ENCODE measurements around the gene DNPH1. TPM values are rescaled to one million over a fixed set of nuclear protein-coding genes. Genes with fewer than 3 reads are reported as not detected.

DNPH1 gene
- polyA plus RNA-seq, 1 donor from 2014 or later = 48.3 TPM

- Histone ChIP-seq H3K9ac (ENCODE audit: low read length) (peak overlapping the region; percentile 76), H3K9me2 (ENCODE audit: insufficient read depth, low read length) (no peaks in the 10 kb centered on the region), H3K4me2 (ENCODE audit: low read length) (no peak overlapping the region), H3K27me3 (ENCODE audit: insufficient read depth, low read depth, low read length) (no peaks in the 10 kb centered on the region), H3K9me3 (ENCODE audit: low read length) (no peaks in the 10 kb centered on the region), H3K27ac (ENCODE audit: low read length) (peak overlapping the region; percentile 66), H3K79me2 (replicated peaks; ENCODE audit: insufficient read depth, low read length) (peaks cover 2% of the 10 kb centered on the region), H3F3A (ENCODE audit: insufficient read depth, low read length, poor library complexity, severe bottlenecking) (no peaks in the 10 kb centered on the region), H3K4me3 (ENCODE audit: low read length) (peak overlapping the region; percentile 79), H3K36me3 (ENCODE audit: insufficient read depth, low read length) (no peaks in the 10 kb centered on the region), H4K20me1 (ENCODE audit: insufficient read depth) (no peaks in the 10 kb centered on the region), H2AFZ (ENCODE audit: low read depth, low read length) (no peak overlapping the region)
- TF ChIP-seq CTCF (IDR thresholded peaks at IDR 0.05; ENCODE audit: poor library complexity, severe bottlenecking) = no peak
- TF ChIP-seq SMC3 (conservative IDR thresholded peaks at IDR 0.05; ENCODE audit: poor library complexity) = no peak
- TF ChIP-seq EP300 (conservative IDR thresholded peaks at IDR 0.05; ENCODE audit: poor library complexity, severe bottlenecking) = no peak
- no peak for TF ChIP-seq POLR2AphosphoS5 (IDR thresholded peaks at IDR 0.05)
- no peak for TF ChIP-seq MXI1 (conservative IDR thresholded peaks at IDR 0.05; ENCODE audit: poor library complexity, severe bottlenecking)
- TF ChIP-seq RAD21 (conservative IDR thresholded peaks at IDR 0.05) = no peak
- no peak for TF ChIP-seq TAF1 (IDR thresholded peaks at IDR 0.05; ENCODE audit: low read depth)
- TF ChIP-seq EZH2 (IDR thresholded peaks at IDR 0.05; ENCODE audit: borderline replicate concordance, insufficient read depth, low read length, poor library complexity, severe bottlenecking) = no peak
- no peak for TF ChIP-seq REST (IDR thresholded peaks at IDR 0.05; ENCODE audit: borderline replicate concordance)
Observed at GRCh38 chr6:43180985-43181384, 48.3 kb downstream of the DNPH1 start.

- H3K36me3 ChIP-seq (ENCODE audit: insufficient read depth, low read length) = no peaks in the 10 kb centered on the region
- TF ChIP-seq EZH2 (IDR thresholded peaks at IDR 0.05; ENCODE audit: borderline replicate concordance, insufficient read depth, low read length, poor library complexity, severe bottlenecking) (no peak), EP300 (conservative IDR thresholded peaks at IDR 0.05; ENCODE audit: poor library complexity, severe bottlenecking) (no peak), RAD21 (conservative IDR thresholded peaks at IDR 0.05) (no peak), CTCF (IDR thresholded peaks at IDR 0.05; ENCODE audit: poor library complexity, severe bottlenecking) (no peak), TAF1 (IDR thresholded peaks at IDR 0.05; ENCODE audit: low read depth) (no peak)
- H3K4me2 ChIP-seq (ENCODE audit: low read length) = no peak overlapping the region
- no peak overlapping the region for H3K9ac ChIP-seq (ENCODE audit: low read length)
- no peak overlapping the region for H3K4me3 ChIP-seq (ENCODE audit: low read length)
- H3K9me3 ChIP-seq (ENCODE audit: low read length) = no peaks in the 10 kb centered on the region
- H3K9me2 ChIP-seq (ENCODE audit: insufficient read depth, low read length) = no peaks in the 10 kb centered on the region
- H3K27ac ChIP-seq (ENCODE audit: low read length) = no peak overlapping the region
- H3K27me3 ChIP-seq (ENCODE audit: insufficient read depth, low read depth, low read length) = no peaks in the 10 kb centered on the region
- peaks cover 9% of the 10 kb centered on the region for H3K79me2 ChIP-seq (replicated peaks; ENCODE audit: insufficient read depth, low read length)
- no peak overlapping the region for H2AFZ ChIP-seq (ENCODE audit: low read depth, low read length)
- no peaks in the 10 kb centered on the region for H3F3A ChIP-seq (ENCODE audit: insufficient read depth, low read length, poor library complexity, severe bottlenecking)
- no peaks in the 10 kb centered on the region for H4K20me1 ChIP-seq (ENCODE audit: insufficient read depth)
Observed at GRCh38 chr6:43180058-43180457, 49.2 kb downstream of the DNPH1 start.

Measured in neural cell (in vitro differentiated cells).